Pulmonary artery endothelial cell (primary cell): ENCODE results near the gene SDK2. TPM values are rescaled to one million over a fixed set of nuclear protein-coding genes. Genes with fewer than 3 reads are reported as not detected.

Source experiments
- DNase-seq: peaks from one replicate; pipeline ENCODE4 v3.0.0-alpha.2; 2011; ENCODE audit warnings: low read depth, low spot score
- total RNA-seq: library from RNA; depleted of rRNA; stranded (reverse); fragments of >200 nt; gene quantifications from 2 replicates; pipeline ENCODE4 v1.2.3, GENCODE V29; 2014

SDK2 gene
- total RNA-seq, 1 donor from 2014 or later: under 0.01 TPM

GRCh38 chr17:73654241-73654640 lies 10.0 kb upstream of the SDK2 start:
- no peak for DNase-seq

GRCh38 chr17:73653810-73654209 lies 9.6 kb upstream of the SDK2 start:
- no peak for DNase-seq

GRCh38 chr17:73652886-73653480 lies 8.7 kb upstream of the SDK2 start:
- DNase-seq: no peak

GRCh38 chr17:73650617-73651200 lies 6.5 kb upstream of the SDK2 start:
- DNase-seq: no peak

GRCh38 chr17:73650140-73650539 lies 5.9 kb upstream of the SDK2 start:
- DNase-seq: no peak

GRCh38 chr17:73648974-73649373 lies 4.7 kb upstream of the SDK2 start:
- no peak for DNase-seq

- DNase-seq: no peak
Observed at GRCh38 chr17:73648543-73648820, 4.2 kb upstream of the SDK2 start.

GRCh38 chr17:73647772-73648542 lies 3.7 kb upstream of the SDK2 start:
- DNase-seq: no peak

GRCh38 chr17:73647301-73647695 lies 3.1 kb upstream of the SDK2 start:
- no peak for DNase-seq

- no peak for DNase-seq
Observed at GRCh38 chr17:73646409-73647300, 2.4 kb upstream of the SDK2 start.

- no peak for DNase-seq
Observed at GRCh38 chr17:73645050-73645871, 1.0 kb upstream of the SDK2 start.

GRCh38 chr17:73643852-73644144 lies 447 bp downstream of the SDK2 start:
- DNase-seq: no peak

GRCh38 chr17:73643001-73643851 lies 1.0 kb downstream of the SDK2 start:
- DNase-seq: no peak

- DNase-seq: no peak
Observed at GRCh38 chr17:73642659-73643000, 1.6 kb downstream of the SDK2 start.

GRCh38 chr17:73641826-73642600 lies 2.2 kb downstream of the SDK2 start:
- DNase-seq: no peak

- no peak for DNase-seq
Observed at GRCh38 chr17:73640691-73641090, 3.6 kb downstream of the SDK2 start.

GRCh38 chr17:73639932-73640331 lies 4.3 kb downstream of the SDK2 start:
- no peak for DNase-seq

- DNase-seq: no peak
Observed at GRCh38 chr17:73639322-73639721, 4.9 kb downstream of the SDK2 start.

GRCh38 chr17:73638556-73638955 lies 5.7 kb downstream of the SDK2 start:
- DNase-seq: no peak

GRCh38 chr17:73637866-73638265 lies 6.4 kb downstream of the SDK2 start:
- no peak for DNase-seq
